ENCODE results near the gene ILRUN. TPM values are rescaled to one million over a fixed set of nuclear protein-coding genes. Genes with fewer than 3 reads are reported as not detected.
"Not testable (repeated sequence)": the region's sequence is repeated elsewhere in the genome, so short reads cannot be mapped to it uniquely, and the experiment has no call there.

Gene ILRUN
- polyA plus RNA-seq, 1 experiment = 37.5 TPM

DNA sequence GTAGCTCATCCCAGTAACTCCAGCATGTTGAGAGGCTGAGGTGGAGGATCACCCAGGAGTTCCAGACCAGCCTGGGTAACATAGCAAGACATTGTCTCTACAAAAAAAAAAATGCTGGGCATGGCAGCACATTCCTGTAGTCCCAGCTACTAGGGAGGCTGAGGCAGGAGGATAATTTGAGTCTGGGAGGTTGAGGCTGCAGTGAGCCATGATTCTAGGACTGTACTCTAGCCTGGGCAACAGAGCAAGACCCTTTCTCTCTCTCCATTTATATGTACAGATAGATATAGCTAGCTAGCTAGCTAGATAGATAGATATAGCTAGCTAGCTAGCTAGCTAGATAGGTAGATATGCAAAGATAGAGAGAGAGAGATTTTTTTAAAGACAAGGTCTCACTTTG lies 20.4 kb downstream of the ILRUN start:
- DNase-seq (ENCODE audit: low read depth) = no peak
- Histone ChIP-seq H3K27me3 (ENCODE audit: control insufficient read depth, insufficient read depth, low read length) (no peaks in the 10 kb centered on the region), H3K4me3 (ENCODE audit: low read depth, low read length) (no peak overlapping the region), H3K36me3 (ENCODE audit: control insufficient read depth, insufficient read depth, low read length) (no peaks in the 10 kb centered on the region)
- ChIA-PET POLR2A (interaction anchor here (0.6 kb wide), 1 partner anchor 530 kb away, joined by 3 read pairs; no protein-coding TSS in a partner anchor), CTCF (interaction anchor here (0.6 kb wide), 2 partner anchors 20 to 1054 kb away, joined by 3 to 4 read pairs; no protein-coding TSS in a partner anchor)
- no peak for TF ChIP-seq CTCF (IDR thresholded peaks at IDR 0.05; ENCODE audit: insufficient read depth, low read depth, low read length)

GRCh38 chr6:34674930-34675329 lies 21.6 kb downstream of the ILRUN start:
- H3K4me3 ChIP-seq (ENCODE audit: low read depth, low read length); CTCF ChIA-PET; H3K27me3 ChIP-seq (ENCODE audit: control insufficient read depth, insufficient read depth, low read length); H3K36me3 ChIP-seq (ENCODE audit: control insufficient read depth, insufficient read depth, low read length); DNase-seq (ENCODE audit: low read depth); POLR2A ChIA-PET: not testable (repeated sequence)

GRCh38 chr6:34674268-34674639 lies 22.3 kb downstream of the ILRUN start:
- Histone ChIP-seq H3K36me3 (ENCODE audit: control insufficient read depth, insufficient read depth, low read length) (no peaks in the 10 kb centered on the region), H3K27me3 (ENCODE audit: control insufficient read depth, insufficient read depth, low read length) (no peaks in the 10 kb centered on the region), H3K4me3 (ENCODE audit: low read depth, low read length) (no peak overlapping the region)
- no peak for DNase-seq (ENCODE audit: low read depth)
- ChIA-PET POLR2A (no interaction called here), CTCF (no interaction called here)
- no peak for TF ChIP-seq CTCF (IDR thresholded peaks at IDR 0.05; ENCODE audit: insufficient read depth, low read depth, low read length)

- ChIA-PET POLR2A (no interaction called here), CTCF (interaction anchor here (0.9 kb wide), 1 partner anchor 8 kb away, joined by 4 read pairs; no protein-coding TSS in a partner anchor)
- H3K36me3 ChIP-seq (ENCODE audit: control insufficient read depth, insufficient read depth, low read length) = no peaks in the 10 kb centered on the region
- no peak overlapping the region for H3K4me3 ChIP-seq (ENCODE audit: low read depth, low read length)
- DNase-seq (ENCODE audit: low read depth) = no peak
- no peak for TF ChIP-seq CTCF (IDR thresholded peaks at IDR 0.05; ENCODE audit: insufficient read depth, low read depth, low read length)
- H3K27me3 ChIP-seq (ENCODE audit: control insufficient read depth, insufficient read depth, low read length) = no peaks in the 10 kb centered on the region
Observed at GRCh38 chr6:34673064-34673463, 23.5 kb downstream of the ILRUN start.

DNA sequence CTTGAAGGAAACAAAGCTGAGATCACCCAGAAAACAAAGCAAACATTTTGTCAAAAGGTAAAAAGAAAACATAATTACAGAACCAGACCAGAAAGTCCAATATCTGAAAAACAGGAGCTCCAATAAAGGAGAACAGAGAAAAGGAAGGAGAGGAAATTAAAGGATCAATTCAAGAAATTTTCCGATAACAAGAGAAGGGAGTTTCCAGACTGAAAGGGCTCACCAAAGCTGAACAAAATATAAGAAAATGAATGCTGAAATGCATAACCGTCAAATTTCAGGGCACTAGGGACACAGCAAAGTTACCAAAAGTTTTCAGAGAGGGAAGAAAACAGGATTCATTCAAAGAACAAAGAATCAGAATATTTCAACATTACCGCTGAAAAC lies 23.9 kb downstream of the ILRUN start:
- Histone ChIP-seq H3K36me3 (ENCODE audit: control insufficient read depth, insufficient read depth, low read length) (no peaks in the 10 kb centered on the region), H3K27me3 (ENCODE audit: control insufficient read depth, insufficient read depth, low read length) (no peaks in the 10 kb centered on the region), H3K4me3 (ENCODE audit: low read depth, low read length) (no peak overlapping the region)
- DNase-seq (ENCODE audit: low read depth) = no peak
- TF ChIP-seq CTCF (IDR thresholded peaks at IDR 0.05; ENCODE audit: insufficient read depth, low read depth, low read length) = no peak
- POLR2A ChIA-PET = interaction anchor here (0.6 kb wide), 1 partner anchor 15 kb away, joined by 3 read pairs; no protein-coding TSS in a partner anchor
- CTCF ChIA-PET = interaction anchor here (0.9 kb wide), 1 partner anchor 8 kb away, joined by 4 read pairs; no protein-coding TSS in a partner anchor
